AG08395 (cell line): Measurements from ENCODE around the gene UPK1B.
"Not testable (repeated sequence)": the region's sequence is repeated elsewhere in the genome, so short reads cannot be mapped to it uniquely, and the experiment has no call there.

Source experiments
- DNase-seq: peaks from one replicate; pipeline ENCODE4 v3.0.0; 2012; ENCODE audit warnings: mixed read lengths, low spot score

UPK1B gene

DNA sequence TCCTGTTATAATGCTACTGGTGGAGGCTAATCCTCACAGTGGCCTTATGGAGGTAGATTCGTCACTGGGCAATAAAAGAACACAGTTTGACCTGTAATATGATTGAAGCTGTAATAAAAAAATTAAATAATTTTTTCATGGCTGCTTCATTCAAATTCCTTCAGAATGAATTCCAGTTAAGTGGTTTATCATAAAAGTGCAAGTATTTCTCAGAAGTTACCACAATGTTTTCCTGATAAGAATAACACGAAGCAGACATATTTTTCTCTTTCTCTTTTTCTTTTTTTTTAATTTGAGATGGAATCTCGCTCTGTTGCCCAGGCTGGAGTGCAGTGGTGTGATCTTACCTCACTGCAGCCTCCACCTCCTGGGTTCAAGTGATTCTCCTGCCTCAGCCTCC lies 51.7 kb downstream of the UPK1B start:
- no peak for DNase-seq

DNA sequence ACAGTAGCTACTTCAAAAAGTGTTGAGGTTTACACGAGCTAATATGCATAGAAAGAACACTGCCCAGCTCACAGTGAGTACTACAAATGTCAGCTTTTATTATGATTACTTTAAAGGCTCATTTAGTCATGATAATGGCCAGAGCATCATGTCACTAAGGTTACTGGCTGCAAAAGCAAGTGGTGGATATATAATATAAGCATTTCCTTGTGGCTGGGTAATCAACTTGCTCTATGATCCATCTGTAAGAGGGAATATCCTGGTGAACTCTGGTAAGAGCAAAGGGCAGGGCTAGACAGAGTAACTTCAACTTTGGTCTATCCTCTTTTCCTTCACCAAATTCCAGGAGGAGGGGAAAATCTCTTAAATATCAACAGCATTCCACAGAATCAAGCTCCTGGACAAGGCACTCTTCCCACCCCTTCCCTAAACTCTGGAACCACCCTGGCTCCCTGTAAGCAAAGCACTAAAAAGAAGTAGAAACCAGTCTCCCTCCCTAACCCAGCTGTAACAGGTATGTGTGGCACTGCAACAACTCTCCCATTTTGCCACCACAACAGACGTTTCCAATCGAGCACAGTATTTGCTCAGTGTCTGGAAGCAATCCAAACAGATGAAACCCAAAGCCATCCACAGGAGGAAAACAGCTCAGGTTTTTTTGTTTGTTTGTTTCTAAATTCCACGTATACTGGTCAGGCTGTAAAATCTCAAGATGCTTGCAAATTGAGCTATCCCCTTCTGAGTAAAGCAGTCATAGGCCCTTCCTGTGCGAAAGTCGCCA lies 53.9 kb downstream of the UPK1B start:
- DNase-seq = no peak

DNA sequence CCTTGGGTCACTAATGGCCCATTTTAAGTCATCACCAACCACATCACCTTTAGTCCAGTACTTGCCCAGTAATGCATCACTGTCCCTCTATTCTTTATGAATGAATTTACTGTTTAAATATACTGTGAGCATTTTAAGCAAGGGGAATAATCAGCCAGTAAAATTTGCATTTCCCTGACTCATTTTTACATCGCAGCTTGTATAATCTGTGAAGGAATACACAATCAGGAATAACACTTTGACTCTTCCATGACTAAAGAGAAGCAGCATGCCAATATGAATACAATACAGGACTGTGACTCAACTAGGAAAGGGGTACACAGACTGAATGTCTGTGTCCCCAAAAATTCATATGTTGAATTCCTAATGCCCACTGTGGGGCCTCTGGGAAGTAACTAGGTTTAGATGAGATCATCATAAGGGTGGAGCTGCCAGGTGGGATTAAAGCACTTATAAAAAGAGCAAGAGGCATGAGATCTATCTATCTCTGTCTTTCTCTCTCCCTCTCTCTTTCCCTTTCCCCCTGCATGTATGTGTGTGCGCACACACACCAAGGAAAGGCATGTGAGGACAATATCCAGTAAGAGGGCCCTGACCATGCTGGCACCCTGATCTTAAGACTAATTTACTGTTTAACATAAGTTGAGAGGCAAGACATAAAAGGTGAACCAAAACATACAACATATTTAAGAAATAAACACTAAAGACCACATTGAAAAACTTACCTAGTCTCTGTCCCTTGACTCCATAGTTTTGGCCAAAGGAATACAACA lies 55.2 kb downstream of the UPK1B start:
- no peak for DNase-seq

DNA sequence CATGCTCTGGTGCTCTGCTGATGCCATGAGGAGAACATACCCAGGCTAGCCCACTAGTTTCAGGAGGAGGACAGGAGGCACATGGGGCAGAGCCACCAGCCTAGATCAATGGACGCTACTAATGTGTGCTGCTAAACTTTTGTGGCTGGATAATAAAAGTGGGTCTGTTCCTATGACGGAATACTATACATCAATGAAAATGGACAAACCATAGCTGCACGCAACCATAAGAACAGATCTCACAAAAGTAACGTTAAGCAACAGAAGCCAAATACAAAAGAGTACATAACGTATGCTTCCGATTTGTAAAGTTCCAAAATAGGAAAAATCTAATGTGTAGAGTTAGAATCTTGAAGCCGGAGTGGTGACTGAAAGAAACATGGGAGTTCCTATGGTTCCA lies 55.8 kb downstream of the UPK1B start:
- no peak for DNase-seq

DNA sequence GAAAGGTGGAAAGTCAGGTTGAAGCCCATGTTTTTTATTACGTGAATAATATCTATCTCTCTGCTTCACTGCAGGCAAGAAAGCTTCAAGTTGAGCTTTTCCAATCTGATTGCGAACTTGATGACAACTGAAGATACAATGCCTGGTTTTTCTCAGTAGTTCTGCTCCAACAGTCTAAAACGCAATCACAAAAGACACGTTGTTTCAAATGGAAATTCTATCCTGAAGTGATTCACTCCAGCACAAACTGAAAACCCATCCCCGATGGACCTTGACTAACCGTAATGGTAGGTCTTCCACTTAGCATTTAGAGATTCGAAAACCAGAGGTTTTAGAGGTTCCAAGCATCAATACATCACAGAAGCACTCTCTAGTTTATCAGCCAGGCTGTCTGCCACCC lies 56.7 kb downstream of the UPK1B start:
- no peak for DNase-seq

DNA sequence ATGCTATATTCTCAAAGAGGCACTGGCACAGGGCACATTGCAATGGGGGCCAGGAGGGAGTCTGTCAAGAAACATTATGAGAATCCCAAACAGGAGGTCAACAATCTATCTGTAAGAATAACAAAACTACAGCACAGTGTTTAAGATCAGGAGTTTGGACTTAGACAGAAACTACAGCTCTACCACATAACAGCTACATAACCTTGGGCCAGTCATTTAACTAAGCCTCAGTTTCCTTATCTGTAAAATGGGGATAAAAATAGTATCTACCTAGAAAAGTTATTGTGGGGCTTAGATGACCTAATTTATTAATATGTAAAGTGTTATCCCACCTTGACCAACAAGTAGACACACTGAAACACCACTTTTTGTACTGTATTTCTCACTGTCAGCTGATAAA lies 57.3 kb downstream of the UPK1B start:
- no peak for DNase-seq

DNA sequence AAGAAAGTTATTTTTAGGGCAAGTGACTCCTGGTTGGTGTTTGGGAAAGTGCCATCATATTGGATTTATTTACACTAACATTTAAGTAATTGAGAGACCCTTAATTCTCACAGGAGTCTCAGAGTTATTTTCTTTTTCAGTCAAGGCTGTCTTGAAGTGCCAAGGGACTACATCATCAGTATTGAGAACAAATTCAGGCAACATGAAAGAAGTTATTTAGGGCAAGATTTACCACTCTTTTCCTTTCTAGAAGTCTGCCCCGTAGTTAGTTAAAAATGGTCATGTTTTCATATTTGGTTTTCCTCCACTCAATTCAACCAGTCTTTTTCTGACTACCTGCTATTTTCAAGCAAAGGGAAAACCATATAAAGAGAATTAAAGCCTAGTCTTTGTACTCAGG lies 61.2 kb downstream of the UPK1B start:
- no peak for DNase-seq

DNA sequence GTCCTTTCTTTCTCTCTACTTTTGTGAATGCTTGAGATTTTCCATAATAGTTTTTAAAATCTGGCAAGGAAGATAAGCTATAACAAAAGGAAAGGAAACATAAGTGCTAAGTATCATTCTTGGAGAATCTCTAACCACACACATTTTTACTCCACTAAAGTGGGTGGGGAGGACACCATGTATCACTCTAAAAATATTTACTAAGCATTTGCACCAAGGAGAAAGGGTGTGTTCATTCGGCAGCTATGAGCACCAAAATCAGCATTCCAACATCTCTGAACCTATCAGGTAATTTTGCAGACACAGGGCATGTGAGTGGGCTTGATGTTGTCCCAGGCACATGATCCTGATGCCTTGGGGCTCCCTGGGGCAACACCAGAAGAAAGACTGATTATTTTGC lies 61.8 kb downstream of the UPK1B start:
- peak; percentile 77 for DNase-seq

DNA sequence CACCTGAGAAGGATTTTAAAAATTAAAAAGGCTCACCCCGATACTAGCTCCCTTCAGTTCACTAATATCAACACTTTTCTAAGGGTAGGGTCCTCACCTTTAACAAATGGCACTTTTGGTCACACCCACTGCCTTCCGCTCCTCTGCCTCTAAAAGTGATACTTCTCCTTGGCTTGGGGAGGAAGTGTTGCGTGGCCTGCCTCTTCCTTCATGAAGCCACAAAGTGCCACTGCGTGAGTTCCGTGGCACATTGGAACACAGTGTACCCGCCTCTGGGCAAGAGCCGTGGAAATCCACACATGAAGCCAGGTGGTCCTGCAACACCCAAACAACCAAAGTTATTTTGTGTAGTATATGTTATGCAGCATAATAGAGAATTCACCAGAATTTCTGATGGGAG lies 63.4 kb downstream of the UPK1B start:
- no peak for DNase-seq

DNA sequence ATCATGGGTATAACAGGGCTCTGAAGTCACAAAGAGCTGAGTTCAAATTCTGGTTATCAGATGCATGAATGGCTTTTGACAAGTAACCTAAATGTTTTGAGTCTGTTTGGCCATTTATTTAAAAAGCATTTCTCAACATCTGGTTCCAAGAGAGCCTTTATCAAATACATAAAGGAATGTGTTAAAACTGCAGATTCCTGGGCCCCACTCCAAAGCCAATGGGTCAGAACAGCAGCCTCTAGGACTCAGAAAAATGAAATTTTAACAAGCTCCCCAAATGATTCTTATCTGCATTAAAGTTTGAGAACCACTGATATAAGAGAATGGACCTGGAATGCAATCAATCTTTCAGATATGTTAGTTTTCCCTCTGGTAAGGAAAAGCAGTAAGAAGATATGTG lies 63.9 kb downstream of the UPK1B start:
- no peak for DNase-seq

DNA sequence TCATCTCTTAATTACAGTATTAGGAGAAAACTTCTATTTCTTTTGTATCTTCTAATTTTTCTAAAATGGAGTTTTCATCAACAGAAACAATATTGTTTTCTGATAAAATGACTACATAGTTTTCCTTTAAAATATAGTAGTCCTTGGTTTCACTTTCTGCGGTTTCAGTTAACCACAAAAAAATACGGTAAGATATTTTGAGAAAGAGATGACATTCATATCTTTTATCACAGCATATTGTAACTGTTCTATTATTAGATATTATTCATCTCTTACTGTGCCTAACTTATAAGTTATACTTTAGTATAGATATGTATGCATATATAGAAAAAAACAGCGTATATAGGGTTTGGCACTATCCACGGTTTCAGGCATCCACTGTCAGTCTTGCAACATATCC lies 65.0 kb downstream of the UPK1B start:
- DNase-seq = no peak

DNA sequence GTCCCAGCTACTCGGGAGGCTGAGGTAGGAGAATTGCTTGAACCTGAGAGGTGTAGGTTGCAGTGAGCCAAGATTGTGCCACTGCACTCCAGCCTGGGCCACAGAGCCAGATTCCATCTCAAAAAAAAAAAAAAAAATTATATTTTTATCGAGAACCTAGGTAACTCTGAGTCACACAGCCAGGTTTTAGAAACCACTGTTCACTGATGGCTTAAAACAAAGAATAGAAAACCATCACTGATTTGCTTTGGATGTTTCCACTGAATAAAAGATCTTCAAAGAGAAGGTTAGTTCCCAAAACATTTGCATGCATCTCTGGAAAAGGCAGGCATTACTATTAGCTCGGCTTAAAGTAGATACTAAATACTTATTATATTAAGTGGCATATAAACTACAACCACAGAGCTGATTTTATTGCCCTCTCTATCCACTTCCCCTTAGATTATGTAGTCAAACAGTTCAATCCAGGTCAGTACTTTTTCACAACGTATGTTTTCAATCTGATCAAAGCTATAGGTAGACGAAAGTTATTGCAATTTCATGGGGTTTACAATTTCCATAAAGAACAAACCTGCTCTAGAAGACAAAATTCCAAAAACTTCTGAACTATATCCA lies 65.9 kb downstream of the UPK1B start:
- no peak for DNase-seq

DNA sequence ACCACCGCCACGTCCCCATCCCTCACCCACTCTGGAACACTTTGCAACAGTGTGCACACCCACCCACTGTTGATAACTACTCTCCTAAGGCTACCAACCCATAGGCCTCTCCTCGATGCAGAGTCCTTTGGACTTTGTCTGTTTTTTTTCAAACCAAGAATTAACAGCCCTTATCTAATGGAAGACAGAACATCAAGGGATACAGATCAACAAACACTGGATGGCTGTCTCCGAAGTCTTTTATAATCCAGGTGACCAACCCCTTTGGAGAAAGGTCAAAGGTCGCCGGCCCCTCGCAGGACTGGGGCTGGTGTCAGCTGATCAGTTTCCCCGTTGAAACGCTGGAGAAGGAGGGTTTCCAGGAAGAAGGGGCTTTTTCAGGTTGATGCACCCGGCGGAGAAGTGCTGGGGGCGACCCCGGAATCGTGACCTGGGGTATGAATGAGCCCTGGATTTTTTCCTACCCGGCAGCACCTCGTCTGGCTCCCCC lies 66.7 kb downstream of the UPK1B start:
- DNase-seq = no peak

DNA sequence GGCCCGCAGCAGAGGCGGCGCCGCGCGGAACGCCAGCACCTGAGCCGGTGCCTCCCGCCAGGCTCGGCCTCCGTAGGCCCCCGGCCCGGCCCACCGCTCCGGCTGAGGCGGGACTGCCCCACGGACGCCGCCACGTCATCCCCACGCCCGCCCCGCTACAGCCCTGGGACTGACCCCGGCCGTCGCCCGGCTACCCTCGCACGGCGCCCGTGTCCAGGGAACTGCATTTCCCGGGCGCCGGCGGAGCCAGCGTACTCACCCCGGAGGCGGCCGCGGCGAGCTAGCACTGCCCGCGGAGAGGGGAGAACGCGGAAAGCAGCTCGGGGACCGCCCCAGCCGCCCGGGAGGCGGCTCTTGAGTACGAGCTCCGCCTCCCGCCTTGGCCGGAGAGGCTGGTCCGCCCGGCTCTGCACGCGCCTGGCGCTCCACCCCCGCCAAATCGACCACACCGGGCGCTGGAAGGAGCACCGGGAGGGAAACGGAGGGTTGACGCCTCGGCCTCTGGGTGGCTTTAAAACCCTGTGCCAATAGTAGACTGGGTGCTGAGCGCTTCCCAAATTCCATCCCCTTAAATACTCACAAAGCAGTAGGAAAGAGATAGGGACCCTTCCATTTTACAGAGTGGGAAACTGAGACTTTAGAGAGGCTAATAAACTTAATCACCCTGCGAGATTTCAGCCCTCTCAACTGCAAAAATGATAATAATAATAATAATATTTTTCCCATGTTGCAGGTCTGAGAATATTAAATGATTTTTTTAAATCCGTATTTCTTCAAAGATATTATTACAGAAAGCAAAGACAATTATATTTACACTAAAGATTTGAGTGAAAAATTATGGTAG lies 67.4 kb downstream of the UPK1B start, which contains the start of gene B4GALT4:
Gene B4GALT4, minus strand, starts transcription at position 288 of the 844 bp plus-strand sequence. CDS start 10,779 bp downstream, outside the sequence.
- peak; percentile 90 for DNase-seq

DNA sequence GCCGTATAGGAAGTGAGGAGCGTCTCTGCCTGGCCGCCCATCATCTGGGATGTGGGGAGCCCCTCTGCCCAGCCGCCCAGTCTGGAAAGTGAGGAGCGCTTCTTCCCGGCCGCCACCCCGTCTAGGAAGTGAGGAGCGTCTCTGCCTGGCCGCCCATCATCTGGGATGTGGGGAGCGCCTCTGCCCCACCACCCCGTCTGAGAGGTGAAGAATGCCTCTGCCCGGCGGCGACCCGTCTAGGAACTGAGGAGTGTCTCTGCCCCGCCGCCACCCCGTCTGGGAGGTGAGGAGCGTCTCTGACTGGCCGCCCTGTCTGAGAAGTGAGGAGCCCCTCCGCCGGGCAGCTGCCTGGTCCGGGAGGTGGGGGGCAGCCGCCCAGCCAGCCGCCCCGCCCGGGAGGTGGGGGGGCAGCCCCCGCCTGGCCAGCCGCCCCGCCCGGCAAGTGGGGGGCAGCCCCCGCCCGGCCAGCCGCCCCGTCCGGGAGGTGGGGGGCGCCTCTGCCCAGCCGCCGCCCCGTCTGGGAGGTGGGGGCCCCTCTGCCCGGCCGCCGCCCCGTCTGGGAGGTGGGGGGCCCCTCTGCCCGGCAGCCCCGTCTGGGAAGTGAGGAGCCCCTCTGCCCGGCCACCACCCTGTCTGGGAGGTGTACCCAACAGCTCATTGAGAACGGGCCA lies 69.1 kb downstream of the UPK1B start:
- DNase-seq = not testable (repeated sequence)

DNA sequence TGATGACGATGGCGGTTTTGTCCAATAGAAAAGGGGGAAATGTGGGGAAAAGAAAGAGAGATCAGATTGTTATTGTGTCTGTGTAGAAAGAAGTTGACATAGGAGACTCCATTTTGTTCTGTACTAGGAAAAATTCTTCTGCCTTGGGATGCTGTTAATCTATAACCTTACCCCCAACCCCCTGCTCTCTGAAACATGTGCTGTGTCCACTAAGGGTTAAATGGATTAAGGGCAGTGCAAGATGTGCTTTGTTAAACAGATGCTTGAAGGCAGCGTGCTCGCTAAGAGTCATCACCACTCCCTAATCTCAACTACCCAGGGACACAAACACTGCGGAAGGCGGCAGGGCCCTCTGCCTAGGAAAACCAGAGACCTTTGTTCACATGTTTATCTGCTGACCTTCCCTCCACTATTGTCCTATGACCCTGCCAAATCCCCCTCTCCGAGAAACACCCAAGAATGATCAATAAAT lies 69.7 kb downstream of the UPK1B start:
- DNase-seq = not testable (repeated sequence)

DNA sequence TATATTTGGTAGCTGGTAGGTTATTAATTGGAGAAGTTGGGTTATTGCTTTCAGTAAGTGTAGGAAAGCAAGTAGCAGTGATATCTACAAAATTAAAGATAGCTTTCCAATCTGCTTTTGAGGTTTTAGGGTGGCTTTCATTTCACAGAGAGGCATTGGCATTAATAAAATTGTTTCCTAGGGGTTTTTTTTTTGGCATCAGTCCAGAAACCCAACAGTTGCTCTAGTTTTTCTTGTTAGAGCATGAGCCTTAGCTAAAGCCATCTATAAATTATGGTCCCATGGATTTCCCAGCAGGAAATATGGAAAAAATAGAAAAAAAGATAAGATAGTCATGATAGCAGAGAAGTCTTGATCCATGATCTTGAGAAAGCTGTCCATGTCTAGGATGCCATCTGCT lies 70.3 kb downstream of the UPK1B start:
- no peak for DNase-seq

DNA sequence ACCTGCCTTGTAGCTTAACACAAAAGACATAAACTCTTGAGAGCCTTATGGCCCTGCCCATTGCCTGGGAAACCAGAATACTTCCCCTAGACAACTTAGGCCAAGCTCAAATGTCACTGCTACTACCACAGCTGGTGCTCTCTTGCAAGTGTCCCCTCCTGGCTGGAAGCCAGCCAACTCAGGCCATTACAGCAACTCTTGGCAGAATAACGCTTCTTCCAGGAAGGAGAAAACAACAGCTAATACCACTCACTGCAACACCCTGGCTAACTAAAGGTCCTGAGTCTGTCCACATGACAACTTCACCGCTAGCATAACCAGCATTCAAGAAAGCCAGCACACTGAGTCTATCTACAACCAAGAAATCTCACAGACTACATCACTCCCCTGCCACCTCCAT lies 72.4 kb downstream of the UPK1B start:
- DNase-seq = no peak
